NCI-H2227 (cell line): ENCODE measurements around the gene PACC1.
"Not testable (repeated sequence)": the region's sequence is repeated elsewhere in the genome, so short reads cannot be mapped to it uniquely, and the experiment has no call there.

Experiments used
- DNase-seq: peaks from one replicate; lab custom pipeline; 2025; ENCODE audit not compliant: unreplicated experiment; lab: John Stamatoyannopoulos, UW

The PACC1 gene

DNA sequence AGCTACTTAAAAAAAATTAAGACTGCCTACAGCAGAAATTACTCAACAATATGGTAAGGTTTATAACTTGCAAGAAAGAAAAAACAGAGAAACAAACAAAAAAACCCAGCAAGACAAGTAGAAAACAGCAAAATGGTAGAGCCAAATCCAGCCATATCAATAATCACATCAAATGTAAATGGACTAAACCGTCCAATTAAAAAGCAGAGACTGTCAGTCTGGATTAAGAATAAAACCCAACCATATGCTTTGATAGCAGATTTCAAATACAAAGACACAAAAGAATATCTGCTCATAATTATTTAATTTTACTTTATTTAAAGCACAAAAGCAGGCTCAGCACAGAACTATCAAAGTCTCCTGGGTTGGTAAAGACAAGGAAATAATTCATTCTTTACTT, 17.5 kb downstream of the PACC1 start:
- DNase-seq = no peak

DNA sequence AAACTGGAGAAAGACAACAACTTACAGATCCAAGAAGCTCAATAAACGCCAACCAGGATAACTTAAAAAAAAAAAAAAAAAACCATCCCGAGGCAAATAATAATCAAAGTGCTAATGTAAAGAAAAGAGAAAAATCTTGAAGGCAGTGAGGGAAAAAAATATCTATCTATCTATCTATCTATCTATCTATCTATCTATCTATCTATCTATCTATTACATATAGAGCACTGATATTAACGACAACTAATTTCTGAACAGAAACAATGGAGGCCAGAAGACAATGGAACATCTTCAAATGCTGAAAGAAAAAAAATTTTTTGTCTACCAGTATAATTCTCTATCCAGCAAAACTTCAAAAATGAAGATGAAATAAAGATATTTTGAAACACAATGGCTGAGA, 18.0 kb downstream of the PACC1 start:
- DNase-seq = no peak

DNA sequence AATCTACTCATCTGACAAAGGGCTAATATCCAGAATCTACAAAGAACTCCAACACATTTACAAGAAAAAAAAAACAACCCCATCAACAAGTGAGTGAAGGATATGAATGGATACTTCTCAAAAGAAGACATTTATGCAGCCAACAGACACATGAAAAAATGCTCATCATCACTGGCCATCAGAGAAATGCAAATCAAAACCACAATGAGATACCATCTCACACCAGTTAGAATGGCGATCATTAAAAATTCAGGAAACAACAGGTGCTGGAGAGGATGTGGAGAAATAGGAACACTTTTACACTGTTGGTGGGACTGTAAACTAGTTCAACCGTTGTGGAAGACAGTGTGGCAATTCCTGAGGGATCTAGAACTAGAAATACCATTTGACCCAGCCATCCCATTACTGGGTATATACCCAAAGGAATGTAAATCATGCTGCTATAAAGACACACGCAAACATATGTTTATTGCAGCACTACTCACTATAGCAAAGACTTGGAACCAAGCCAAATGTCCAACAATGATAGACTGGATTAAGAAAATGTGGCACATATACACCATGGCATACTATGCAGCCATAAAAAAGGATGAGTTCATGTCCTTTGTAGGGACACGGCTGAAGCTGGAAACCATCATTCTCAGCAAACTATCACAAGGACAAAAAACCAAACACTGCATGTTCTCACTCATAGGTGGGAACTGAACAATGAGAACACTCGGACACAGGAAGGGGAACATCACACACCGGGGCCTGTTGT, 18.8 kb downstream of the PACC1 start:
- not testable (repeated sequence) for DNase-seq

DNA sequence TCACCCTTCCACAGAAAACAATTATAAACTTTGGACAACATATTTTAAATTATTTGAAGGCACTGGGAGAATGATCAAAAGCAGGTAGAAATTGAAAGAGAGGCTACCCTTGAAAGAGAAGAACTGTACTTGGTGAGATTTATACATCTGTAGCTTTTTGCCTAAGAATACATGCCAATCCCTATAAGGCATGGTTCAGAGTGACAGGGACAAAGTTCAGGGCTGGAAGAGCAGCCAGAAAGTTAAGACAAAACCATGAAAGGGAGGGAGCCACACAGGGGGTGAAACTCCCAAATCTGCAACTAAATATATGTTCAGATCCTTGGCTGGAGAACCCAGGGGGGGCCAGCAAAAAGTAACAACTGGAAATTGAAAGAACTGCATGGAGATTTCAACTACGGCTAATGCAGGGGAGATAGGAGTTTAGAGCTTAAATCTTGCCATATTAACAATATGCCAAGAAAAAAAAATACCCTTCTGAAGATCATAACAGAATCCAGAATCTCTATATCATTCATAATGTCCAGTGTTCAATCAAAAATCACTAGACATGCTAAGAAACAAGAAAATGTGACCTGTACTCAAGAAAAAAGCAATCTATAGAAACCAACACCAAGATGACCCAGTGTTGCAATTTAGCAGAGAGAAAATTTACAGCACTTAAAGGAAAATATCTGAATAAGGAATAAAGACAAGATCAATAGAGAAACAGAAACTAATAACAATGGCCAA, 25.5 kb downstream of the PACC1 start:
- DNase-seq = no peak

DNA sequence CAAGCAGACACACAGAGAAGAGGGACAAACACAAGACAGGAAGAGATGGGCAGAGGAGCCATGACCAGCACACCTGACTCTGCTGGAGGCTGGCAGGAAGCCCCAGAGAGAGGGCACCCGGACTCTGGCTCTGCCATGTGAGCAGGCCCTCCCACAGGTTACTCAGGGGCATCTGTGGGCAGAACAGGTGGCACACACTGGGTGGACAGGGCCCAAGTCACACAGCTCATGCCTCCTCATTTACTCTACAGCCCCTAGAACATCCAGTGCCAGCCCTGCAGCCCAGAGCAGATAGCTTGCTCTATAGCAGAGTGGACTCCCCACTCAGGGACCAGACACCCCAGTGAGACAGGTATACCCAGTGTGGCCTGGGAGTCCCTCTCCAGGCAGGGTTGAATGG, 28.7 kb downstream of the PACC1 start:
- DNase-seq = no peak

DNA sequence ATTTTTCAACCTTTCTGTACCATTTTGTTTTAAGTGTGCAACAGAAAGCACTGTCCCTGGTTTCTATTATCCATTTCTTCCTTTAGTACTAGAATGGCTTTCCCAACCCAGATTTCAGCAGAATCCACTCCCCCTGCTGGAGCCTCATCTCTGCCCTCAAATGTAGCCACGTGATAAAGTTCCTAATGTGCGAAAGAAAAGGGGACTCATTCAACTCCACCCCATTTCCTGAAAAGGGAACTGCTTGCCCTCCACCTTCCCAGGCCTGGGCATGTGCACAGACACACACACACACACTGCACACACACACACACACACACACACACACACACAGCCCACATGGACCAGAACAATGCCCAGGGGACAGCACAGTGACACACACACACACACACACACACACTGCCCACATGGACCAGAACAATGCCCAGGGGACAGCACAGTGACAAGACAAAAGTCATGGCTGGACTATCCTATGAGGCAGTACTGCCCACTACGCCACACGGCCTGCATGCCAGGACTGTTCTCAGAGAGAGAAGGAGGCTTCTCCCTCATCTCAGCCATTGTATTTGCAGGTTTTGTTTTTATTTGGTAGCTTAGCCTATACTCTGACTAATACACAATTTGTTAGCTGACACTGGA, 33.2 kb downstream of the PACC1 start:
- no peak for DNase-seq

DNA sequence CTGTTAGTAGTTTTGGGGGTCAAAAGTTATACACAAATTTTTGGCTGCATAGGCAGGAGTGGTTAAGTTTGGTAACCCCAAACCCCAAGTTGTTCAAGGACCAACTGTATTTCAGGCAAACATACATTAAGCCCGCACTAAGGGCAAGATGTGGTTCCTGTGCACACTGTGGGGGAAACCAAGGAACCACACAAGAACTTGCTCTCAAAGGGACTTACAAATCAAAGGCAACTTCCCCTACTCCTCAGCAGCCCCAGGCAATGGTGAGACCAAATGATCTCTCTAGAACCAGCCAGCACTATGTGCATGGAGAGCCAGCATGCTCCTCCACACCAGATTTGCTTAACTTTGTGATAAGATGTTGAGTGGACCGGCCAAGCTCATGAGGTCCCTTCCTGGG, 35.3 kb downstream of the PACC1 start:
- DNase-seq = no peak

DNA sequence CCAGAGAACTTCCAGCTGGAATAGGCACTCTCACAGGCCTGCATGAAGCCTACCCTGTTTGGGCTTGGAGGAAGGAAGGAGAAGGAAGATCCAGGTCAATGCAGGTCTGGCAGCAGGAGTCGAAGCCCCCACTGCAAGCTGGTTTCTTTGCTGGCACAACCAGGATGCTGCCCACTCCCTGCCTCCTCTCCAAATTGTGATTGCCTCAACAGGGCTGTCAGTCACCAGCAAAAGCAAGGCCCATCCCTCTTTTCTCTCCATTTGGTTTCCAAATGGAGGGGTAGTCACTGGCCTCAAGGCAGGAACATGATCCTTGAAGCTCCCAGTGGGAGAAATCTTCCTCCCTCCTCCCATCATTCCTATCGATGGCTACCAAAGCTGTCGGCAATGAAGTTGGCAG, 37.0 kb downstream of the PACC1 start:
- no peak for DNase-seq

DNA sequence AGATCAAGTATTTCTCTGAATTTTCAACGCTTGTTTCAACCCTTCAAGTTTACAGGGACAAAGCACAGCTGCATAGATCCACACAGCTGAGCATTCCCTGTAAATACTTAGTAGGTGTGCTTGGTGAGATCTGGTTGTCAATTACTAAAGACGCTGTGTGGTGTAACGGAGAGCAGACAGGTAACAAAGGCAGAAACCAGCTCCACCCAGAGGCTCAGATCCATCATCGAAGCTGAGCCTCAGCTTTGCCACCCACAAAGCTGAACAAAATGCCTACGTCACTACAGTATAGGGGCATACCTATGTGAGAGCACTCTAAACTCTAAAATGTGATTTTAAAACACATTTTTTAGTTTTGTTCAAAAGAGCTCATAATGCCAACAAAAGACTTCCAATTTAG, 38.7 kb downstream of the PACC1 start:
- no peak for DNase-seq

DNA sequence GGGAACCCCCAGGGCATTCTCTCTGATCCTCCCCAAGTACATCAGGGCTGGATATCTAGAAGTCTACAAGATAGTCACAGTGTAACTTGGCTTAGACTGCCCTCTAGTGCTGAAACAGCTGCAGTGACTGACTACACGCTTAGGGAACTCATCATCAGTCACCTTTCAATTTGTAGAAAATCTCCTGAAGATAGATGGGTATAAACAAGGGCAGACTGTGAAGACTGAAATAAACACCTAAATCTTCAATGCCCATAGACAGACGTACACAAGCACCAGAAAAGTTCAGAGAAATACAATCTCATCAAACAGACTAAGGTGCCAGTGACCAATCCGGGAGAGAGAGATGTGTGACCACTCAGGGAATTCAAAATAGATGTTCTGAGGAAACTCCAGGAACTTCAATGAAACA, 46.6 kb downstream of the PACC1 start:
- peak; percentile 48 for DNase-seq

DNA sequence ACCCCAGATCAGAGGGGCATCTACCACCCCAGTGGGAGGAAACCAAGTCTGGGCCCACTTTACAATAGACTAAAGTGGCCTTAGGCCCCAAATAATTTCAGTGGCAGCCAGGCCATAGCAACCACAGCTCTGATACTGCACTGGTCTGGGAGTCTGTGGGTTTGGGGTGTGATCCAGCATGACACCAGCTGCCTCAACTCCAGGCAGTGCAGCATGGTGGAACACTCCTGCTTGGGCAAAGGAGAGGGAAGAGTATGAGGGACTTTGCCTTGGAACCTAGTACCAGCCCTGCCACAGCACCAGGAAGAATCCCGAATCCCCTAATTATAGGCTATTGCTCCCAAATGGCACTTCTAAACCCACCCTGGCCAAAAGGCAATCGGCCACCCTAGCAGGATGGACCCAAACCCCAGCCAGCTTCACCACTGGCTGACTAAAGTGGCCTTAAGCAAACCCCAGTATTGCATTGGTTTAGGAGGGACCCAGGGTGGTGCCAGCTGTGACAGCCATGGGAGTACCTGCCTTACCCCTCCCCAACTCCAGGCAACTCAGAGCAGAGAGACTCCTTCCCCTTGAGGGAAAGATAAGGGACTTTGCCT, 47.1 kb downstream of the PACC1 start:
- no peak for DNase-seq

DNA sequence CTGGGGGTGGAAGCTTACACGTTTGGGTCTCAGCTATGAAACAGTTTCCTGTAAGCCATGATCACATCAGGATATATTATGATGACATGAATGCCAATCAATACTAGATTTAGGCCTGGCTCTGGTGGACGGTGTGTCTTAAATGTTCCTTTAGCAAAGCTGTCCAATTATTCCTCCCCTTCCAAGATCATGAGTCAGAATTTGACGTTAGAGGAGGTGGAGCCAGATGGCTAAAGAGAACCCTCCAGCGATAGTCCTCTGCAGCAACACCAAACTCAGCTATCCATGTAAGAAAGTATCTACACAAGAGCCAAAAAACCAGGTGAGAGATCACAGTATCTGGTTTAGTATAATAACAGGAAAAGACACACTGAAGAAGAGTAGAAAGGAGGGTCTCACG, 47.8 kb downstream of the PACC1 start:
- DNase-seq = no peak

DNA sequence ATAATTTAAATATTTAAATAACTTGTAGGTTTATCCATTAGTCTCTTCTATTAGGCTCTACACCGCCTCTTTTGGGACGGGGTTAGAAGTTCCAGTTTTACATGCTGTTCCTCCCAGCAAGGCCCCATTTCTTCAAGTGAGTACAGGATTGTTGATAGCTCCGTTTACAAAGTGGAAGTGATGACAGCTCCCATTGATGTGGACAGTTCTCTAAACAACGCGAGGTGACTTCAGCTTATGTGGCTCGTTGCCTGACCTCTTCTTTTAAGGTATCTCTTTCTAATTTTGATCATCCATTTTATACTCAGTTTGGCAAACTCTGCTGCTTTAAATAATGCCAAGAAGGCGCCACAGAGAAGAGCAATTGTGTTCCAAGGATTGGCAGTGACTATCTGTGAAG, 49.7 kb downstream of the PACC1 start:
- no peak for DNase-seq

DNA sequence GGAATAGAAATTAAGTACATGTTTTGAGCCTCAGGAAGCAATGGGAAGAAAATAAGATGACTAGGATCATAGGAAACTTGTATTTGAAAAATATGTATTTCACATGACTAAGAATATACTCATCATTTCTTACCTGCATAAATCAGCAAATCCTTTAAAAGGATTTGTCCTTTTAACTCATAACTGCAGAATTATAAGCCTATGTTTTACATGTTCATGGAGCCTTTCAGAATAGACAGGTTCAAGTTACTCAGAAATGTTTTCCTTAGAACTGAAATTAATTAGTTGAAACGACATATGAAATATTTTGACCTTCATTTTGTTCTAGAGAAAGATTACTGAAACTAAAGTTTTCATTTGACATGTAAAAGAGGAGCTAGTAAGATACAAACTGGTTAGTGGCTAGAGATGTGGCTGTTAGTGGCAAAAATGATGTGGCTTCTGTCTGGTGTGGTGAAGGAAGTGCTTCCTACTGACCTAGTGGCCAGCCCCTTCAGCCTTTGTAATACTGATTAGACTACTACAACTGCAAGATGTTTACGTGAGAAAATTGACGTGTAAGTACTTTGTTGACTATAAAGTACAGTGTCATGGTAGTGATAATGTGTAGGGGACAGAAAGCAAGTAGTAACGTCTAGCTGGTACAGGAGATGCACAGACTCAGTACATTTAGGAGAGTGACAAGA, 54.7 kb downstream of the PACC1 start:
- no peak for DNase-seq

DNA sequence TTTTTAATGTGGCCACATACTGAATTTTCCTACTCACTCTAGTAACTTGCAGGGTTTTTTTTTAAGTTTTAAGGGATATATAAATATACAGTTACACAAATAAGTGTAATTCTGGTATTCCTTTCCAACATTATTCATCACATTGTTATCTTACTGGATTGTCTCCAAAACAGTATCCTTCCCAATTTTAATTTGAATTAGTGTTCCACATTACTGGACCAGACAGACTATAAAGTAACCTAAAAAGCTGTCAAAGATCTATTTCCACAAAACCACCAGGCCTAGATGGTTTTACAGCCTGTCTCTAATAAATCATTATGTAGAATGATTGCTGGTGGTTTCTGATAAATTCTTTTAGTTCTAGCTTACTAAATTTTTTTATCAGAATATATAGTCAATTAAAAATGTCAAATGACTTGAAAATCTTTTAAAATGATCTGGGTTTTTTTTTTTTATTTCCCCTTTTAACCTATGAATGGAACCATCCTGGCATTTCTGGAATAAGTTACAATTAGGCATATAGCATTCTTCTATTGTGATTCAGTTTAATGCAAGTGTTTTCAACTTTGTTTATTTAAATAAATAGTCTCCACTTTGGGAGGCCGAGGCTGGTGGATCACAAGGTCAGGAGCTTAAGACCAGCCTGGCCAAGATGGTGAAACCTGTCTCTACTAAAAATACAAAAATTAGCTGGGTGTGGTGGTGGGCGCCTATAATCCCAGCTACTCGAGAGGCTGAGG, 59.3 kb downstream of the PACC1 start:
- no peak for DNase-seq

DNA sequence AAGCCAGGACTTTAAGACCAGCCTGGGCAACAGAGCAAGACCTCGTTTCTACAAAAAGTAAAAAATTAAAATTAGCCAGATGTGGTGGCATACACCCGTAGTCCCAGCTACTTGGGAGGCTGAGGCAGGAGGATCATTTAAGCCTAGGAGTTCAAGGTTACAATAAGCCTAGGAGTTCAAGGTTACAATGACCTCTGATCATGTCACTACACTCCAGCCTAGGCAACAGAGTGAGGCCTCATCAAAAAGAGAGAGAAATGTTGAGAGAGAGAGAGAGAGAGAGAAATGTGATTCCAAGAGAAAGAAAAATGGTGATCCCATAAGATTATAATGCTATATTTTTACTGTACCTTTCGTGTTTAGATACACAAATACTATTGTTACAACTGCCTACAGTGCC, 60.2 kb downstream of the PACC1 start:
- no peak for DNase-seq

DNA sequence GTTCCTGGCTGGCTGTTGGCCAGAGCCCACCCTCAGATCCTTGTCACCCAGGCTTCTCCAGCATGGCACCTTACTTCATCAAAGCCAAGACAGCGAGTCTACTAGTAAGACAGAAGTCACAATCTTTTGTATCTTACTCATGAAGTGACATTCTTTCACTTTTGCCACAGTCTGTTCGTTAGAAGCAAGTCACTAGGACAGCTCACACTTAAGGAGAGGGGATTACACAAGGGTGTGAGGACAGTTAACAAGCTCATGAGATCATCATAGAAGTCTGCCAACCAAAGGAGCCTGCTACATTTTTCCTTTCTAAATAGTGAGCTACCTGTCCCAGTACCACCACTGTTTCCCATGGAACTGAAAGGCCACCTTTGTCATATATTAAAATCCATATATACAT, 61.5 kb downstream of the PACC1 start:
- DNase-seq = no peak

DNA sequence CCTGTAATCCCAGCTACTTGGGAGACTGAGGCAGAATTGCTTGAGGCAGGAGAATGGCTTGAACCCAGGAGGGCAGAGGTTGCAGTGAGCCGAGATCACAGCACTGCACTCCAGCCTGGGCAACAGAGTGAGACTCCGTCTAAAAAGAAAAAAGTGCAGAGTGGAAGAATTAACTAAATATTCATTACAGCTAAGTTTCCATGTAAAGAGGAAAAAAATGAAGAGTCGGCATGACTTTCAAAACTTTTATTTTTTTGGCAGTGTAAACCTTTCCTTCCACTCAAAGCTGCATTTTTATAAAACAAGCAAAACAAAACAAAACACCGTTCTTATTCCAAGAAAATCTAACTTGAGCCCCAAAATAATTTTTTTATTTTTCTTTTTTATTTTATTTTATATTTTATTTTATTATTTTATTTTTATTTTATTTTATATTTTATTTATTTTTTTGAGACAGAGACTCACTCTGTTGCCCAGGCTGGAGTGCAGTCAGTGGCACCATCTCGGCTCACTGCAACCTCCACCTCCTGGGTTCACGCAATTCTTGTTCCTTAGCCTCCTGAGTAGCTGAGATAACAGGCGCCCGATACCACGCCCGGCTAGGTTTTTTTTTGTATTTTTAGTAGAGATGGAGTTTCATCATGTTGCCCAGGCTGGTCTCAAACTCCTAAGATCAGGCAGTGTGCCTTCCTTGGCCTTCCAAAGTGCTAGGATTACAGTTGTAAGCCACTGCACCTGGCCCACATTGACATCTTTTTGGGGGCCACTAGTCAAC, 62.9 kb downstream of the PACC1 start:
- DNase-seq = no peak

DNA sequence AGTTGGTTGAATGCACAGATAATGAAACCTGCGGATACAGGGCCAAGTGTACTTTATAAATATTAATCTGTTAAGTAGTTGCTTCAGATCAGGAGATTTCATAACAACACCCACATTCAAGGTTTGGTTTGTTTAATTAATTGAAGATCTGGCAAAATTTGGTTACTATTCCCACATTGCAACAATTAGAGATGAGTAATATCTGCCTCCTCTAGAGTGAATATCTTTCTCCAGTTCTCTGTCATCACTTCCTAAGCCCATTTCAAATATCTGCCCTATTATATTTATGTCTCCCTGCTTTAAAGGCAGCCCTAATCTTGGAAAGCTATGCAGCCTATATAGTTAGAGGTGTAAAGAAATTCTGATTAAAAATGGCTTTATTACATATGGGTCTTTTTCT, 68.1 kb downstream of the PACC1 start:
- DNase-seq = no peak

DNA sequence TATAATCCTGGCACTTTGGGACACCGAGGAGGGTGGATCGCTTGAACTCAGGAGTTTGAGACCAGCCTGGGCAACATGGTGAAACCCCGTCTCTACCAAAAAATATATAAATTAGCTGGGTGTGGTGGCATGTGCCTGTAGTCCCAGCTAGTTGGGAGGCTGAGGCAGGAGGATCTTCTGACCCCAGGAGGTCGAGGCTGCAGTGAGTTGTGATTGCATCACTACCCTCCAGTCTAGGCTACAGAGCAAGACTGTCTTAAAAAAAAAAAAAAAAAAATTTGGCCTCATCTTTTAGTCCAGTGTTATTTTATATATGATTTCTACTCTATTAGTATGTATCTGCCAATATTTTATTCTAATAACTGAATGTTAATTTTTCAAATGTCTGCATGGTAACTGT, 69.8 kb downstream of the PACC1 start:
- no peak for DNase-seq
